ENCODE data around the gene KRTAP3-1. TPM values are rescaled to one million over a fixed set of nuclear protein-coding genes. Genes with fewer than 3 reads are reported as not detected.
"Not testable (repeated sequence)": the region's sequence is repeated elsewhere in the genome, so short reads cannot be mapped to it uniquely, and the experiment has no call there.

The KRTAP3-1 gene
- total RNA-seq, 4 donors from 2014 or later = not detected

DNA sequence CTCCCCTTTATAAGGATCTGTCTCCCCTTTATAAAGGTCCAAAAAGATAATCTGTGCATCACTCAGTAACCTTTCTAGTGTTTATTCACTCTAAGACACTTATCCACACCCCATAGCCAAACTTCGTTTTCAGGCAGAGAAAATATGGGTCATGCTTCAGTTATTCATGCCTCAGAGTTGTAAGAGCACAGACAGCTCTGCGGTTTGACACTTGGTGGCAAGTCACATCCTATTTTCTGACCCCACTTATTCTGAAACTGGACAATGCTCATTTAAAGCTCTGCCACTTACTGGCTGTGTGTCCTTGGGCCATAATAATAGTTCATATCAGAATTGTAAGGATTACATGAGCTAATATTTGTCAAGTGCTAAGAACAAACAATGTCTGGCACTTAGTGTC, 40.2 kb upstream of the KRTAP3-1 start:
- no peak overlapping the region for H3K4me3 ChIP-seq
- H3K36me3 ChIP-seq = no peaks in the 10 kb centered on the region
- no peak for TF ChIP-seq CTCF (IDR thresholded peaks at IDR 0.05)
- no peak for TF ChIP-seq POLR2A (IDR thresholded peaks at IDR 0.05)
- peaks cover 0 to 14% (median 0%) of the 10 kb centered on the region in 4 donors for H3K27me3 ChIP-seq
- no peak for DNase-seq
- no peak overlapping the region for H3K27ac ChIP-seq
- H3K9me3 ChIP-seq = no peaks in the 10 kb centered on the region
- 26 to 37% methylated on average over 2 of the region's 2 CpGs for WGBS, 2 donors
- no peaks in the 10 kb centered on the region for H3K4me1 ChIP-seq
- intact Hi-C loops (cut with DNase I) = no loop called here

DNA sequence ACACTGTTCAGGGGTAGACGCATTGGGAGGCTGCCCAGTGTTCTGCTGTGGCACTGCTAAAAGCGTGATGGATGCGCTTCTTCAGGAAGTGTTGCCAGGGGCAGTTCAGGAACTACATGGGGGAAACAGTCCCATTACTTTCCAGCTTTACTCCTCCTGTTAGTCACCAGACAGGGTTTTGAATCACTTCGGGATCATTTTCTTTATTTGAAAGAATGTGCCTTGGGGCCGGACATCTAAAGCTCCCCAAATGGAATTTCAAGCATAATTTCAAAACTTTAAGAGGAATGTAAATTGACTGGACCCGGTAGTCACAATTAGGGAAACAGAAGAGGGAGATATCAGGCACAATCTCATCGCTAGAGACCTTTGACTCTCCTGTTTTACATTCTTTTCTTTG, 39.5 kb upstream of the KRTAP3-1 start:
- Histone ChIP-seq H3K4me1 (no peaks in the 10 kb centered on the region), H3K4me3 (no peak overlapping the region), H3K9me3 (no peaks in the 10 kb centered on the region), H3K27ac (no peak overlapping the region), H3K36me3 (no peaks in the 10 kb centered on the region), H3K27me3 (peaks cover 0 to 14% (median 0%) of the 10 kb centered on the region in 4 donors)
- DNase-seq = no peak
- intact Hi-C loops (cut with DNase I) = no loop called here
- WGBS, 2 donors = 40 to 53% methylated on average over 7 of the region's 7 CpGs
- no peak for TF ChIP-seq CTCF (IDR thresholded peaks at IDR 0.05)
- no peak for TF ChIP-seq POLR2A (IDR thresholded peaks at IDR 0.05)

- H3K4me1 ChIP-seq; intact Hi-C loops (cut with DNase I); H3K4me3 ChIP-seq; DNase-seq; H3K9me3 ChIP-seq; H3K36me3 ChIP-seq; H3K27ac ChIP-seq: not testable (repeated sequence)
- WGBS, 2 donors = 75 to 91% methylated on average over 5 to 9 of the region's 33 CpGs
- H3K27me3 ChIP-seq = peaks cover 0 to 14% (median 0%) of the 10 kb centered on the region in 4 donors
These were observed 38.0 kb upstream of the KRTAP3-1 start, which contains the start of gene KRTAP2-1 for GRCh38 chr17:41046735-41047465. Gene KRTAP2-1 (minus strand): TSS chr17:41047316. CDS start chr17:41047267, 49 bp downstream.

DNA sequence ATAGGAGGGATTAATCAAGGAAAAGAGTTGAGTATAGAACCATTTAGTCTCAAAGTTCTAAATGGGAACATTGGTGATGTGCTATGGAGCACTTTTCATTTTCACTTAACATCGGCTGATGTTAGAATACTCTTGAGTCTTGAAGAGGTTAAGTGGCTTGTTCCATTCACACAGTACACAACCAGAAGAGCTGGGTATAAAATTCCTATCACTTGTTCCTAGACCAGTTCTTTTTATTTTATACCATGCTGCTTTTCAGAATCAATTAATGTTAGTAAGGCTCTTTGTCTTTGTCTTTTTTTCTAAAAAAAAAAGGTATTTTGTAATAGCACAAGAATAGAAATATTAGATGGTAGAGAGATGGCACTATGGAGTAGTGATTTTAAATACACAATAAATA, 34.0 kb upstream of the KRTAP3-1 start:
- DNase-seq = no peak
- TF ChIP-seq CTCF (IDR thresholded peaks at IDR 0.05) (no peak), POLR2A (IDR thresholded peaks at IDR 0.05) (no peak)
- 96 to 100% methylated on average over 1 of the region's 1 CpG for WGBS, 2 donors
- intact Hi-C loops (cut with DNase I) = no loop called here
- peaks cover 0 to 5% (median 0%) of the 10 kb centered on the region in 4 donors for H3K27me3 ChIP-seq
- H3K27ac ChIP-seq = no peak overlapping the region
- H3K4me1 ChIP-seq = peaks cover 0 to 11% (median 0%) of the 10 kb centered on the region in 3 donors
- H3K9me3 ChIP-seq = no peaks in the 10 kb centered on the region
- H3K4me3 ChIP-seq = no peak overlapping the region
- no peaks in the 10 kb centered on the region for H3K36me3 ChIP-seq

DNA sequence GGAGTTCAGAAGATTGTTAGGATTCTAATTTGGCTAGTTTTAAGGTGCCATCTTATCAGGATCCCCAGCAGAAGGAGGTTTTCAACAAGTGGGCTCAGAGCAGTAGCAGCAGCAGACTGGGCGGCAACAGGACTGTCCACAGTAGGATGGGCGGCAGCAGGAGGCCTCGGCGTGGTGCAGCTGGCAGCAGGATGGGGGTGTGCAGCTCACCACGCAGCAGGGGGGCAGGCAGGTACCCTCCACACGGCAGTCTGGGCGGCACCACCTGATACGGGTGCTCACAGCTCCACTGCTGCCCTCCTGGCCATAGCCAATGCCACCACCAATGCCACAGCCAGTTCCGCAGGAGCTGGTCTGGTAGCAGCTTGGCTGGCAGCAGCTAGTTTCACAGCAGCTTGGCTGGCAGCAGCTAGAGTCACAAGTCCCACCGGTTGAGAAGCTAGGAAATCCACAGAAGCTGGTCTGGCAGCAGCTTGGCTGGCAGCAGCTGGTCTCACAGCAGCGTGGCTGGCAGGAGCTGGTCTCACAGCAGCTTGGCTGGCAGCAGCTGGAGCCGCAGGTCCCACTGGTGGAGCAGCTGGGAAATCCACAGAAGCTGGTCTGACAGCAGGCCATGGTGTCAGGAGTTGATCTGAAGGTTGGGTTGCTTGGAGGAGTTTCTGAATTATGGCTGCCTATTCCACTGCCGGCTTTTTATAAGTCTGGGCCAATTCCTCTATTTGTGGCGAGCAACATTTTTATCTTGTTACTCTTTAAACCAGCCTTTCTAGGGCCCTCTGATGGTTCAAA, 32.0 kb upstream of the KRTAP3-1 start, which contains the start of gene KRTAP1-1:
Gene KRTAP1-1 (minus strand): TSS at position 668 of the 789 bp plus-strand sequence. CDS start 53 bp downstream, at position 615.
- H3K27me3 ChIP-seq; DNase-seq; H3K4me3 ChIP-seq; H3K36me3 ChIP-seq; H3K9me3 ChIP-seq; intact Hi-C loops (cut with DNase I); H3K27ac ChIP-seq: not testable (repeated sequence)
- 37 to 76% methylated on average over 3 to 8 of the region's 14 CpGs for WGBS, 2 donors
- peaks cover 0 to 11% (median 0%) of the 10 kb centered on the region in 3 donors for H3K4me1 ChIP-seq

DNA sequence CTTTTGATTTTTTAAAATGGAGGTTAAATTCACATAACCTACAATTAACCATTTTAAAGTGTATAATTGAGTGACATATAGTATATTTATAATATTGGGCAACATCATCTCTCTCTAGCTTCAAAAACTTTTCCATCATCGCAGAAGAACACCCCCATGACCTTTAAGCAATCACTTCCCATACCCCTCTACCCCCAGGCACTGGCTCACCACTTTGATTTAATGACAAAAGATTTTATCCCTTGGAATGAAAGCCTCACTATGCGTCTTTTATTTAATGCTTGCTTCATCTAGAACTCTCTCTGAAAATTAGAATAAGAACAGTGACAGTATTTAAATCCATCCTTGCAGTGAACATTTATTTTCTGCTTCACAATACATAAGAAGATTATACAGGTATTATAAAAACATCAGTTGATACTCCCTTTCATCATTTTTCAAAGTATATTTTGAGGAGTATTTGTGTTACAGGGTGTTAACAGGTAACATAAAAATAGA, 29.0 kb upstream of the KRTAP3-1 start:
- Histone ChIP-seq H3K36me3 (no peaks in the 10 kb centered on the region), H3K4me3 (no peak overlapping the region), H3K27me3 (no peaks in the 10 kb centered on the region), H3K27ac (no peak overlapping the region), H3K9me3 (no peaks in the 10 kb centered on the region), H3K4me1 (peaks cover 0 to 22% (median 3%) of the 10 kb centered on the region in 3 donors)
- WGBS, 2 donors = 65 to 66% methylated on average over 2 of the region's 2 CpGs
- no peak for DNase-seq
- intact Hi-C loops (cut with DNase I) = no loop called here
- TF ChIP-seq POLR2A (IDR thresholded peaks at IDR 0.05) = no peak
- no peak for TF ChIP-seq CTCF (IDR thresholded peaks at IDR 0.05)

DNA sequence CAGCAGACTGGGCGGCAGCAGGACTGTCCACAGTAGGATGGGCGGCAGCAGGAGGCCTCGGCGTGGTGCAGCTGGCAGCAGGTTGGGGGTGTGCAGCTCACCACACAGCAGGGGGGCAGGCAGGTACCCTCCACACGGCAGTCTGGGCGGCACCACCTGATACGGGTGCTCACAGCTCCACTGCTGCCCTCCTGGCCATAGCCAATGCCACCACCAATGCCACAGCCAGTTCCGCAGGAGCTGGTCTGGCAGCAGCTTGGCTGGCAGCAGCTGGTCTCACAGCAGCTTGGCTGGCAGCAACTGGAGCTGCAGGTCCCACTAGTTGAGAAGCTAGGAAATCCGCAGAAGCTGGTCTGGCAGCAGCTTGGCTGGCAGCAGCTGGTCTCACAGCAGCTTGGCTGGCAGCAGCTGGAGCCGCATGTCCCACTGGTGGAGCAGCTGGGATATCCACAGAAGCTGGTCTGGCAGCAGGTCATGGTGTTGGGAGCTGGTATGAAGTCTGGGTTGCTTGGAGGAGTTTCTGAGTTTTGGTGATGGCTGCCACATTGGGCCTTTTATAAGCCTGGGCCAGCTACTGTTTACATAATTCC, 25.5 kb upstream of the KRTAP3-1 start, which contains the start of gene KRTAP1-3:
Gene KRTAP1-3 (minus strand): TSS at position 529 of the 590 bp plus-strand sequence. CDS start 53 bp downstream, at position 476.
- H3K27me3 ChIP-seq; H3K27ac ChIP-seq; H3K4me3 ChIP-seq; intact Hi-C loops (cut with DNase I); H3K36me3 ChIP-seq; DNase-seq; H3K9me3 ChIP-seq: not testable (repeated sequence)
- 90 to 91% methylated on average over 3 to 7 of the region's 10 CpGs for WGBS, 2 donors
- peaks cover 0 to 16% (median 3%) of the 10 kb centered on the region in 3 donors for H3K4me1 ChIP-seq
